Measurements from ENCODE around the gene PSME4. TPM values are rescaled to one million over a fixed set of nuclear protein-coding genes. Genes with fewer than 3 reads are reported as not detected.

The PSME4 gene, protein sequence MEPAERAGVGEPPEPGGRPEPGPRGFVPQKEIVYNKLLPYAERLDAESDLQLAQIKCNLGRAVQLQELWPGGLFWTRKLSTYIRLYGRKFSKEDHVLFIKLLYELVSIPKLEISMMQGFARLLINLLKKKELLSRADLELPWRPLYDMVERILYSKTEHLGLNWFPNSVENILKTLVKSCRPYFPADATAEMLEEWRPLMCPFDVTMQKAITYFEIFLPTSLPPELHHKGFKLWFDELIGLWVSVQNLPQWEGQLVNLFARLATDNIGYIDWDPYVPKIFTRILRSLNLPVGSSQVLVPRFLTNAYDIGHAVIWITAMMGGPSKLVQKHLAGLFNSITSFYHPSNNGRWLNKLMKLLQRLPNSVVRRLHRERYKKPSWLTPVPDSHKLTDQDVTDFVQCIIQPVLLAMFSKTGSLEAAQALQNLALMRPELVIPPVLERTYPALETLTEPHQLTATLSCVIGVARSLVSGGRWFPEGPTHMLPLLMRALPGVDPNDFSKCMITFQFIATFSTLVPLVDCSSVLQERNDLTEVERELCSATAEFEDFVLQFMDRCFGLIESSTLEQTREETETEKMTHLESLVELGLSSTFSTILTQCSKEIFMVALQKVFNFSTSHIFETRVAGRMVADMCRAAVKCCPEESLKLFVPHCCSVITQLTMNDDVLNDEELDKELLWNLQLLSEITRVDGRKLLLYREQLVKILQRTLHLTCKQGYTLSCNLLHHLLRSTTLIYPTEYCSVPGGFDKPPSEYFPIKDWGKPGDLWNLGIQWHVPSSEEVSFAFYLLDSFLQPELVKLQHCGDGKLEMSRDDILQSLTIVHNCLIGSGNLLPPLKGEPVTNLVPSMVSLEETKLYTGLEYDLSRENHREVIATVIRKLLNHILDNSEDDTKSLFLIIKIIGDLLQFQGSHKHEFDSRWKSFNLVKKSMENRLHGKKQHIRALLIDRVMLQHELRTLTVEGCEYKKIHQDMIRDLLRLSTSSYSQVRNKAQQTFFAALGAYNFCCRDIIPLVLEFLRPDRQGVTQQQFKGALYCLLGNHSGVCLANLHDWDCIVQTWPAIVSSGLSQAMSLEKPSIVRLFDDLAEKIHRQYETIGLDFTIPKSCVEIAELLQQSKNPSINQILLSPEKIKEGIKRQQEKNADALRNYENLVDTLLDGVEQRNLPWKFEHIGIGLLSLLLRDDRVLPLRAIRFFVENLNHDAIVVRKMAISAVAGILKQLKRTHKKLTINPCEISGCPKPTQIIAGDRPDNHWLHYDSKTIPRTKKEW (N-terminal part only)
- 10 to 100 TPM; 51.7 to 54.4 TPM for total RNA-seq

DNA sequence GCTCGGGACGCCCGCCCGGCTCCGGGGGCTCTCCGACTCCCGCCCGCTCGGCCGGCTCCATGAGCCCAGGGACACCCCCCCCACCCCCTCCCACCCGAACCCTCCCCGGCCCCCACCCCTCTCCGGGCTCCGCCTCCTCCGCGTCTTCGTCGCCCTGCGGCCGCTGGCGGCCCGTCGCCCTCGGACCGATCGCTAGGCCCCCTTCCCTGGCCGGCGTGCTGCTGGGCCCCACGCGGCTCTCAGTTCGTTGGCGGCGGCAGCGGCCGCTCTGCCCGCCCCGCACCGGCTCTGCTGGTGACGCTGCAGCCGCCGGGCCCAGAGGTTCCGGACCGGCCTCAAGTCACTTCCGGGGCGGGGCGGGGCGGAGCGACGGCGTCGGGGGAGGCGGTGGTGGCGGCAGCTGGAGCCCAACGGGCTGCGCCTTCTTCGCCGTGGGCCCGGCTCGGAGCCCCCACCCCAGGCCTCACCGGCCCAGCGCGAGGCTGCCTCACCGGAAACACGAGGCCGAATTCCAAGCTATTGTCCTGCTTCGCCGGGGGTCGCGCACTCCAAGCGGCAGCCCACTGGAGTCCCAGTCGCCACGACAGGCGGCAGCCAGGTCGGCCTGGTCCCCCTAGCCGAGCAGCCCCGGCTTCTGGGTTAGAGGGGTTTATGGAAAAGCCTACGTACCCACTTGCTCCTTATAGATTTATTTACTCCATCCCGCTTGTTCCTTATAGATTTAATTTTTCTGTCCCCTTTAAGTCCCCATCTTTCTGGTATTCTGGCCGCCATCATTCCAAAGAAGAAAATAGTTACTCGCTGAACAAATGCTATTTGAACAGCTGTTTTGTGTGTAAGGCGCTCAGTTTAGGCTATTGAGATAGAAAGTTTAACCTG, at the start of gene PSME4:
TSS of gene PSME4 (minus strand) at position 270 of the 879 bp plus-strand sequence. CDS start at position 61, 209 bp downstream.
- TF ChIP-seq, protein P1, sequence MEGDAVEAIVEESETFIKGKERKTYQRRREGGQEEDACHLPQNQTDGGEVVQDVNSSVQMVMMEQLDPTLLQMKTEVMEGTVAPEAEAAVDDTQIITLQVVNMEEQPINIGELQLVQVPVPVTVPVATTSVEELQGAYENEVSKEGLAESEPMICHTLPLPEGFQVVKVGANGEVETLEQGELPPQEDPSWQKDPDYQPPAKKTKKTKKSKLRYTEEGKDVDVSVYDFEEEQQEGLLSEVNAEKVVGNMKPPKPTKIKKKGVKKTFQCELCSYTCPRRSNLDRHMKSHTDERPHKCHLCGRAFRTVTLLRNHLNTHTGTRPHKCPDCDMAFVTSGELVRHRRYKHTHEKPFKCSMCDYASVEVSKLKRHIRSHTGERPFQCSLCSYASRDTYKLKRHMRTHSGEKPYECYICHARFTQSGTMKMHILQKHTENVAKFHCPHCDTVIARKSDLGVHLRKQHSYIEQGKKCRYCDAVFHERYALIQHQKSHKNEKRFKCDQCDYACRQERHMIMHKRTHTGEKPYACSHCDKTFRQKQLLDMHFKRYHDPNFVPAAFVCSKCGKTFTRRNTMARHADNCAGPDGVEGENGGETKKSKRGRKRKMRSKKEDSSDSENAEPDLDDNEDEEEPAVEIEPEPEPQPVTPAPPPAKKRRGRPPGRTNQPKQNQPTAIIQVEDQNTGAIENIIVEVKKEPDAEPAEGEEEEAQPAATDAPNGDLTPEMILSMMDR (IDR thresholded peaks at IDR 0.05), result no peak
- Mint-ChIP-seq H3K9me3 (no peaks in the 10 kb centered on the region), H3K27ac (peak within 1 kb of the TSS; percentile 97), H3K4me1 (ENCODE audit: low read depth) (peaks cover 39% of the 10 kb centered on the region), H3K27me3 (no peaks in the 10 kb centered on the region), H3K4me3 (peak within 1 kb of the TSS; percentile 91), H3K36me3 (ENCODE audit: low read depth) (peaks cover 21% of the 10 kb centered on the region)
- POLR2A ChIA-PET, result interaction anchor here (0.6 to 3.1 kb wide), 11 partner anchors 12 to 203 kb away, joined by 3 to 15 read pairs (median 4); partner anchors contain the start of genes ACYP2, CHAC2 and ERLEC1
- peak; percentile 90 for ATAC-seq
- CTCF ChIA-PET, result no interaction called here
- intact Hi-C loops (cut with micrococcal nuclease), result no loop called here
- peak; percentile 95 for DNase-seq

DNA sequence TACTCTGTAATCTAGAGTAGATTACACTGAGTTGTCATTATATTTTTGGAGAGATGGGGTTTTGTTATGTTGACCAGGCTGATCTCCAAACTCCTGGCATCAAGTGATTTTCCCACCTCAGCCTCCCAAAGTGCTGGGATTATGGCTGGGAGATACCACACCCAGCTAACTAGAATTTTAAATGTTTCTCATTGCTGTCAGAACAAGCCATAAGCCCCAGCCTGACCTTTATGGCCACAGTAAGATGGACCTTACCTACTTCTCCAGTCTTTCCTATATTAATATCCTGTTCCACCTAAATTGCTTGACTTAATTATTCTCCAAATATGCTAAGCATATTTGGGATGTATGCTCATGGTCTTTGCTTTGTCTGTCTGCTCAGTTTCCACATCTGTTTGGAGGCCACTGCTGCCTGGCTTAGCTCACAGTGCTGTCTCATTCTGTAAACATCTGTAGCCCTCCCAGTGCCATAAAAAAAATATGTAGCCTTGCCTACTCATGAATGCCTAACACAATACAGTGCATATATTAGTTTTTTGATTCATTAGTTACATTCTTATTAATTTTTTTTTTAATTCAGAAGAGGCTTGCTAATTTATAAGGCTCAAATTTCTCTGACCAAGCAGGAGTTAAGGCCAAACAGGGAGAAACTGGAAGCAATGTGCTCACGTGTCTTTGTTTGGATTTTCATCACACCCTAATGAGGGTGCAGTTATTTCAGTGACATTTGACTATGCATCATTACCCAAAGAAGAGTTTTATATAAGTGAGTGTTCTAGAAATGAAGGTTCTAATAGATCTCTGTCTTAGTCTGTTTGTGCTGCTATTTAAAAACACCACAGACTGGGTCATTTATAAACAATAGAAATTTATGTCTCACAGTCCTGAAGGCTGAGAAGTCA, 45.3 kb upstream of the PSME4 start:
- DNase-seq (no peak), ATAC-seq (no peak)
- H3K4me1 Mint-ChIP-seq (ENCODE audit: low read depth), result peaks cover 20% of the 10 kb centered on the region
- H3K9me3 Mint-ChIP-seq, result peaks cover 3% of the 10 kb centered on the region
- peaks cover 3% of the 10 kb centered on the region for H3K36me3 Mint-ChIP-seq (ENCODE audit: low read depth)
- no peak overlapping the region for H3K4me3 Mint-ChIP-seq
- ChIA-PET POLR2A (no interaction called here), CTCF (no interaction called here)
- TF ChIP-seq, protein P1 (IDR thresholded peaks at IDR 0.05), result no peak
- no peaks in the 10 kb centered on the region for H3K27me3 Mint-ChIP-seq
- intact Hi-C loops (cut with micrococcal nuclease), result no loop called here
- H3K27ac Mint-ChIP-seq, result no peak overlapping the region

DNA sequence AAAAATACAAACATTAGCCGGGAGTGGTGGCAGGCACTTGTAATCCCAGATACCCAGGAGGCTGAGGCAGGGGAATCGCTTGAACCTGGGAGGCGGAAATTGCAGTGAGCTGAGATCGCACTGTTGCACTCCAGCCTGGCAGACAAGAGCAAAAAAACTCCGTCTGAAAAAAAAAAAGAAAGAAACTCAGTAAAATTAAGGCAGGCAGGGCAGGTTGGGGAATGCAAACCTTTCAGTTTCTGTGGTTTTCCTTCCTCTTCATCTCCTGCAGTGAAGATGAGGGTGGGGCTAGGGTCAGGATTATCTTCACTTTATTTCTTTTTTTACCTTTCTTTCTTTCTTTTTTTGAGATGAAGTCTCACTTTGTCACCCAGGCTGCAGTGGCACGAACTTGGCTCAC, 43.2 kb upstream of the PSME4 start:
- H3K9me3 Mint-ChIP-seq, result no peaks in the 10 kb centered on the region
- peak overlapping the region; percentile 32 for H3K4me3 Mint-ChIP-seq
- POLR2A ChIA-PET, result no interaction called here
- ATAC-seq, result no peak
- DNase-seq, result no peak
- CTCF ChIA-PET, result interaction anchor here (0.6 kb wide), 1 partner anchor 25 kb away, joined by 3 read pairs; no protein-coding TSS in a partner anchor
- H3K36me3 Mint-ChIP-seq (ENCODE audit: low read depth), result no peaks in the 10 kb centered on the region
- TF ChIP-seq, protein P1 (IDR thresholded peaks at IDR 0.05), result no peak
- peak overlapping the region; percentile 49 for H3K27ac Mint-ChIP-seq
- intact Hi-C loops (cut with micrococcal nuclease), result no loop called here
- peaks cover 23% of the 10 kb centered on the region for H3K4me1 Mint-ChIP-seq (ENCODE audit: low read depth)
- no peaks in the 10 kb centered on the region for H3K27me3 Mint-ChIP-seq
